HG03571 (cell line): ENCODE measurements around the gene SLC35E2B.
"Not testable (repeated sequence)": the region's sequence is repeated elsewhere in the genome, so short reads cannot be mapped to it uniquely, and the experiment has no call there.

Source experiments
- ATAC-seq: cut with Tn5 transposase; IDR thresholded peaks from one replicate; pipeline ENCODE4 v1.9.1; 2021; ENCODE audit not compliant: unreplicated experiment

SLC35E2B gene

DNA sequence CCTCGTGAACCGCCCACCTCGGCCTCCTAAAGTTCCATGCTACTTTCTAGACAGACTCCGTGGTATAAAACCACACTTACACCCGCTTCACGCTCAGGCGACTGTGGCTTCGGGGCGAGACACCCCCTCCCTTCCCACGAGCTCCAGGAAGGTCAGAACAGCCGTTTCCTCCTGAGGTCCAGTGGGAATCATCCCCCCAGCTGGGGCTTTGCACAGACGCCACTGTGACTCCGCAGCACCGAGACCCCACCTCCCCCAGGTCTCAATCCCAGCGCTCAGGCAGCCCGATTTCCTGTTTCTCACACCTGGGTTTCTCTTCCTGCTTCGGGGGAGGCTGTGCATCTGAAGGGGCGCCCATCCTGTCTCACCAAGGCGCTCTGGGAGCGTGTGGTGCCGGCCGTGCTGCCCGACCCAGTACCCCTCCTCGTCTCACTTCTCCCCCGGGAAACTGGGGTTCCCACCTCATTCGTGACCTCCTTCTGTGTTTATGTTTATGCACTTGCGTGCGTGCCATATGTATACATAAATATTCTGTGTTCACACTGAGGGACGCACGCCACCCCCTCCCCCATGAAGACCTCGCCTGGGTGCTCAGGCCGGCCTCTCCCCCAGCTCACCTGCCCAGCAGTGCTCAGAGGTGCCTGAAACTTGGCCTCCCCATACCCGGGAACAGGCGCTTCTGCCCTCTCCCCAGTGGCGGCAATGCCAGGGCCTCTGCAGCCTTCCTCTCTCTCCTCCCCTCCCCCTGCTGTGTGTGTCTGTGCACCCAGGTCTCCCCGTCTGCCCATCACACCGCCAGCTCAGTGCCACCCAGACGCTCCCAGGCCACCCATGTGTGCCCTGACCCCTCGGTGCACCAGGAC is 14.6 kb downstream of the SLC35E2B start:
- ATAC-seq = peak; percentile 66

DNA sequence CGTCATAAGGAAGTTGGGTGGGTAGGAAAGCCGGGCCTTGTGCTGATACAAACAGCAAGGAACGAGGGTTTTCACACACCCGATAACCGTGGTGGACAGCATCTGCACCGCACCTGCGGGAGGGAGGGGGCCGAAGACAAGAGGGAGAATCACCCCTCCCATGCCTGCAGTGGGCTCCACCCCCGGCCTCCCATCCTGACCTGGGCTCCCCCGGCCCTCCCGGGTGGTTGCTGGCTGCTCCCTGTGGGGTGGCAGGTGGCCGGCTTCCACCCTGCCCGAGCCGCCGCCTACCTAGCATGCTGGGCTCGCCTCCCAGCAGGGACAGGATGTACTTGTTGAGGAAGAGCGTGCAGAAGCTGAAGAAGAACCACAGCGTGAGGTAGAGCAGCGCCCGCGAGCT is 16.5 kb downstream of the SLC35E2B start:
- ATAC-seq = not testable (repeated sequence)

- ATAC-seq = not testable (repeated sequence)
Measured at GRCh38 chr1:1675218-1675617, 17.4 kb downstream of the SLC35E2B start.

DNA sequence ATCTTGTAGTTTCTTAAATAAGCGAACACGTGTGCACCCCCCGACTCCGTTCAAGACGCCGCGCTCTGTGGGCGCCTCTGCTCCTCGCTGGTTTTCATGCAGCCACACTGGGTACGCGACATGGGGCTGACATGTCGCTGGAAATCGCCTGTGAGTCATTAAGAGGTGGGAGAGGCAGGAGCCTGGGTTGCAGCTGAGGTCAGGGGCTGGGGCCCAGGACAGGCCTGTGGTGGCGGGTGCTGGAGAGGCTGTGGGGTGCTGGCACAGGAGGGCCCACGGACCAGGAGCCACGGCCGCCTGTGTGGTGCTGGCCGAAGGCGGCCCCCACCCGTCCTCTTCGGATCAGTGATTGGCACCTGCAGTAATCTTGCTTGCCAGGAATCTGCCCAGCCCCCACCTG is 17.8 kb downstream of the SLC35E2B start:
- not testable (repeated sequence) for ATAC-seq

DNA sequence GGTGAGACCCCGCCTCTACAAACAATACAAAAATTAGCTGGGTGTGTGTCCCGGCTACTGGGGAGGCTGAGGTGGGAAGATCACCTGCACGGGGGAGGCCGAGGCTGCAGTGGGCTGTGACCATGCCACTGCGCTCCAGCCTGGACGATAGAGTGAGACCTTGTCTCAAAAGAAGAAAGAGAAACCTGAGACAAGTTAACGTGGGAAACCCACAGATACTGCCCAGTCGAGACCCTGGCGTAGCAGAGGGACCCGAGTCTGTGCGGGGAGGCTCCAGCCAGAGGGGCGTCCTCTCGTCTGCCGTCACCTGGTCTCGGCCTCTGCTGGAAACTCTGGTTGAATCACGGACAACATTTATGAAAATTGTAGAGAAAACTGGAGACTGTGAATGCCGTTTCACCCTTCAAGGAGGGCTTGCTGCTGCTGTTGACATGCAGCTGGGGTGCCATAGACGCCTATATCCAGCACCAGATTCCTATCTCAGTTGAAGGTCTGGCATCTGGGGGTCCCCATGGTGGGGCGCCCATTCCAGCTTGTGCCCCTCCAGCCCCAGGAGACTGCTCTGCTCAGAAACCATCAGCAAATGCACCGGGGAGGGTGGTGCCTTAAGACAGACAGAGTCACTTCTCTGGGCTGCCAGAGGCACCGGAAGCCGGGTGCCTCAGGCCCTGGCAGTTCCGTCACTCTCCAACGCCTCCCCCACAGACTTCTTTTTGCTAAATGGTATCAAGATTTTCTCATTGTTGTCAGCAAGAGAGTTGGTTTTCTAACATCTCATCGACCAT is 20.2 kb downstream of the SLC35E2B start:
- ATAC-seq = no peak

DNA sequence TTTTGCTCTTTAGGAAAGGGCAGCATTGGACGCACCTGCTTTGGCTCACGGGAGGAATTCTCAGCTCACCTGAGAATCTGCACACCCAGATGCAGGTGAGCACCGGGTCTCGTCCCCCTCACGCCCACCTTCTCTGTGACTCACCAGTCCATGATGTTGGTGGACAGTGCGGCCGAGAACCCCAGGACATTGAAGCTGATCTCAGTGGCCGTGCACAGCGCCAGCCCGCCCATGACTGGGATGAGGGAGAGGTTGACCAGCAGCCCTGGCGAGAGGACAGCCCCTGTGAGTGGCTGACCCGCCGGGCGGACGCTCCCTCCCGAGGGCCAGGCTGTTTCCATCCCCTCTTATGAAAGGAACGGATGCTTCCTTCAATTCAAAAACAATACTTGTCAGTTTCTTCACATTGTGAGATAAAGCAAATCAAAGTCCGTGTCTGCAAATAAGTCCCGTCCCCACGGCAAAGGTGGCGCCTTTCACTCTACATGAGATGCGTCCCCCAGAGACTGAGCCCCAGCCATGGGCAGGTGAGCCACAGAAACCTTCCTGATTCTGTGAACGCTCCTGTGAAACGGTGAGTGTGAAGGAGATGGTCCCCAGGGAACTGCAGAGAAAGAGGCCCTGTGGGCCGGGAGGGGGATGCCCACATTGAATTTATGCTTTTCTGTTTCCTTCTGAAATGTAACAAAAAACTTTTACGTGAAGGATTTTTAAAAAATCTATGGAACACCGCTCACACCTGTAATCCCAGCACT is 21.1 kb downstream of the SLC35E2B start:
- no peak for ATAC-seq

GRCh38 chr1:1670866-1671265 is 21.7 kb downstream of the SLC35E2B start:
- no peak for ATAC-seq

- ATAC-seq = no peak
Measured at GRCh38 chr1:1669468-1670440, 22.8 kb downstream of the SLC35E2B start.

- no peak for ATAC-seq
Measured at GRCh38 chr1:1666526-1666925, 26.1 kb downstream of the SLC35E2B start.

GRCh38 chr1:1665815-1666251 is 26.8 kb downstream of the SLC35E2B start:
- no peak for ATAC-seq

DNA sequence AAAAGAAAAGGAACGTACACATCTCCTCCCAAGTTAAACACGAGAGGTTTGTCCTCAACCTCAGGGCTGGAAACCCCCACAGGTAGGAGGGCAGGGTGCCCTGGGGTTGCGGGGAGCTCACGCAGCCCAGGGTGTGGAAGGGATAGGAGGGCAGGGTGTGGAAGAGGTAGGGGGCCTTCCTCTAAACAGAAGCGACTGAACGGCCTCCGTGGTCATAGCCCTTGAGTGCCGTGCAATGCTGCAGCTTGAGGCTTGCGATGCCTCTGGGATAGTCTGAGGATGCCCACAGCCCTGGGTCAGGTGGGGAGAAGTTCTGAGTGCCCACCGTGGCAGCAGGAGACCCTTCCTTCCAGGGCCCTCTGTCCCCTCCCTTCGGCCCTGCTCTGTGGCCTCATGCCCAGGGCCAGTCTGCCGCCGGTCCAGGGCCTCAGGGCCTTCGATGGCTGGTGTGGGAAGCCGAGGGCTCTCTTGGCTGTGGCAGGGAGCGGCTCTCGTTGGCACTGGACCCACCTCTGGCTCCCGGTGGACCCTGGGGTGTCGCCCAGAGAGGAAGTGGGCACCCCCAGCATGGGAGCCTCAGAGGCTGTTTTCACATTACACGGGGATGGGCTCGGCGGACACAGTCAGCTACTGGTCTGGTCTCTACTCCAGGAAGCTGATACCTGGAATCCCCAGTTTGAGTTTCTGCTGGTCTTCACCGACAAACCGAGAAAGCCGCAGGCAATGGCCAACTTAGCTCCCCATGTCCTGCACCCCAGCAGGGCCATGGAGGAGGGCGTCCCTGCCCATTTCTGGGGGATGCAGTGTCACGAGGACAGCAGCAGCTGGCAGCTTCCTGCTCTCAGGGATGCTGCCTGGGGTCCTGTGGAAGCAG is 27.4 kb downstream of the SLC35E2B start:
- no peak for ATAC-seq

DNA sequence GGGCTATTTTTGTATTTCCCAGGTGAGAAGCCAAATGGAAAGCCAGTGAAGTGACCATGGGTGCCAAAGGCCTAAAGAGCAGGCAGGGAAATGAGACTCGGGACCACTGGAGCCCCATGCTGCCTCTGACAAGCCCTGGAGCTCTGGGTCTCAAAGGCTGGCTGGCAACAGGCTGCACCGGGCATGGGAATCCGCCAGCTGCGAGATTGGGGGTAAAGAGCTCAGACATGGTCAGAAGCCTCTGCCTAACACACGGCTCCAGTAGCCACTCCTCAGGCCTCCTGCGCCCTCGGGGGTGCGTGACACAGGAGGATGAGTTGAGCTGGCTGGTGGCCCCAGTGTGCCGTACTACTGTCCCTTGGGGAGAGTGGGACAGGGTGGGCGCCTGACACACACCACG is 28.3 kb downstream of the SLC35E2B start:
- not testable (repeated sequence) for ATAC-seq

DNA sequence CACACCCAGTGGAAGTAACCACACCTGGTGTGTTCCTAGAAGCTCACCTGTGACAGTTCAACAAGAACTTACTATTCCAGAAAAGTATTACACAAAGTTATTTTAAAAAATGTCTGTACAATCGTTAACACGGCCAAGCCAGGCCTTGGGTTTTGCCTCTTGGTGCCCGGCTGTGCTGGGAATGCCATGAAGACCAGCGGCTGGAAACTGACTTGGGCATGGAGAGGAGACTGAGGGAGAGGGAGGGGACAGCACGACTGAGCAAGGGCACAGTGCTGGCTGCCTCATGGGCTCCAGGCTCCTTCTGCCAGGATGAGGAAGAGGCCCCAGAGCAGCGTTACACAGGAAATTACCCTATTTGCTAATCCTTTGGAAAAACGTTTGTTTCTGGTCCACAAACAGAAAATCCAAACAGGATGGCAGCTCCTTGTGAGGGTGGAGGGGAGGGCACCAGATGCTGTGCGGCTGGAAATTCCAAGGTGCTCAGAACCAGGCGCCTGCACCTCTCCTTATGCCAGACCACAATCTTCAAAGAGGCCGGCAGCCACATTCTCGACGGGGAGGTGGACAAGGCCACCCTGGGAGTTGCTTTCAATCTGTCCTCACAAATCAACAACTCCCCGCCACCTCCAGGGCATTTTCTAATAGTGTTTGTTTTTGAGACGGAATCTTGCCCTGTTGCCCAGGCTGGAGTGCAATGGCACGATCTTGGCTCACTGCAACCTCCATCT is 29.6 kb downstream of the SLC35E2B start:
- ATAC-seq = not testable (repeated sequence)

- not testable (repeated sequence) for ATAC-seq
Measured at GRCh38 chr1:1662392-1662791, 30.2 kb downstream of the SLC35E2B start.

DNA sequence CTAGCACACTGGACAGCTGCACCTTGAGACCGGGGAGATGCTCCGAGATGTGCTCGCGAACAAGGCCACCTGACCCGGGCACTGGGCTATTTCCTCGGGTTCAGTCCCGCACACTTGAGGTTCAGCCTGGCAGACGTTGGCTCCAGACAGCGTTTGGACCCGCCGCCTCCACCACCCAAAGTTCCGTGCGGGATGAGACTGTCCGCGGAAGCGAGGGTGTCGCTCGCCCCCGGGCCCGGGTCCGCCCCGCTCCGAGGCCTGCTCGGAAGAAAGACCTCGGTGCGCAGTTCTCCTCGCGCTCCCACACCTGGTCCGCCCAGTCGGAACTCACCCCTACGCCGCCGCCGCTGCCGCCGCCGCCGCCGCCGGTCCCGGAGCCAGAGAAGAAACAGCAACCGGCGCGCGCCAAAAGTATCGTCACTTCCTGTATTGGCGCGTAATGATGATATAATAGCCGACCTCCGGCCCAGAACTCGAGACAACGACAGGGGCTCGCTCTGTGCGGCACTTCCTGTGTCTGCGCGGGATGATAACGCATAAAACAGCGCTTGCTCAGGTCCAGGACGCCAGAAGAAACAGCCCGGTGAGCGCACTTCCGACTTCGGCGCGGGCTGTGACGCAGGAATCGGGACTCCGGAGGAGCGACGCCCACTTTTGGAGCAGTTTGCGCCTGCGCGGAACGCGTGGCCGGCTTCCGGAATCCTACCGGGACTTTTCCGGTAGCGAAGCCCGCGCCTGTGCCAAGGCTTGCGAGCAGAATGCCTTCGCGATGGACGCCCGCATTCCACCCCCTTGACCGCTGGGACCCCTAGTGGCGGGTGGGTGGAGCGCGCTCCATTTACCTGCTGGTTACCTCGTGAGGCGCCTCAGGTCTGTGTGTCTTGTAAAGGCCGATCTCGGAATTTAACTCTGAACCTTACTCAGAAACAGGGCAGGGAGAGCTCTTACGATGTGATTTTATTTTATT is 33.7 kb downstream of the SLC35E2B start, which contains the start of gene CDK11B:
CDK11B (minus strand) TSS at position 422 of the 967 bp plus-strand sequence. CDS start 1,519 bp downstream, outside the sequence.
- ATAC-seq = peak; percentile 81

GRCh38 chr1:1648265-1648664 is 44.3 kb downstream of the SLC35E2B start:
- not testable (repeated sequence) for ATAC-seq
